GM06990 (cell line): ENCODE results near the gene INSR.

Source experiments
- DNase-seq: peaks from one replicate; pipeline ENCODE4 v3.0.0-alpha.2; 2011; ENCODE audit not compliant: insufficient read length; ENCODE audit errors: extremely low read depth
- H3K27me3 ChIP-seq: replicated peaks from 2 replicates; pipeline ENCODE4 v1.6.0; 2011; ENCODE audit warnings: low read length; ENCODE audit not compliant: control insufficient read depth, insufficient read depth
- H3K36me3 ChIP-seq: 2 replicates; pipeline ENCODE4 v1.5.1; 2011; ENCODE audit warnings: low read length; ENCODE audit not compliant: control insufficient read depth, insufficient read depth
- H3K4me3 ChIP-seq: replicated peaks from 2 replicates; pipeline ENCODE4 v1.5.1; 2011; ENCODE audit warnings: low read depth, mild to moderate bottlenecking, control low read depth, low read length
- TF ChIP-seq, protein P1 (sequence below): IDR thresholded peaks from 2 replicates; pipeline ENCODE4 v1.5.1; 2011; ENCODE audit warnings: low read length, control low read depth, mild to moderate bottlenecking, inconsistent platforms; ENCODE audit not compliant: insufficient read depth, poor library complexity, severe bottlenecking

Gene INSR

DNA sequence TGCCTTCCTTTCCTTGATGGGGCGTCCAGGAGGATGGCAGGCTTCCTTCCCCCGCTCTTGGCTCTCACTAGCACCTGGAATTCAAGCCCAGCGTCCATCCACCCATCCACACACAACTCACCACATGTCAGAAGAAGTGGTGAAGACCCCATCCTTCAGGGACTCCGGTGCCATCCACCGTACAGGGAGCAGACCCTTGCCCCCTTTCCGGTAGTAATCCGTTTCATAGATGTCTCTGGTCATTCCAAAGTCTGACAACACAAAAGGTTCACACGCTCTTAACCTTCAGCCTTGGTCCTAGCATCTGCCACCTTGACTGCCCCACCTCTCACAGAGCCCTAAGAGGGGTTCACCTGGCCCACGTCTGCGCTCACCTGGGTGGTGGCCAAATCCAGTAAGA is 173.7 kb downstream of the INSR start:
- Histone ChIP-seq H3K4me3 (no peak overlapping the region), H3K27me3 (no peaks in the 10 kb centered on the region), H3K36me3 (peaks cover 18% of the 10 kb centered on the region)
- TF ChIP-seq, protein P1, sequence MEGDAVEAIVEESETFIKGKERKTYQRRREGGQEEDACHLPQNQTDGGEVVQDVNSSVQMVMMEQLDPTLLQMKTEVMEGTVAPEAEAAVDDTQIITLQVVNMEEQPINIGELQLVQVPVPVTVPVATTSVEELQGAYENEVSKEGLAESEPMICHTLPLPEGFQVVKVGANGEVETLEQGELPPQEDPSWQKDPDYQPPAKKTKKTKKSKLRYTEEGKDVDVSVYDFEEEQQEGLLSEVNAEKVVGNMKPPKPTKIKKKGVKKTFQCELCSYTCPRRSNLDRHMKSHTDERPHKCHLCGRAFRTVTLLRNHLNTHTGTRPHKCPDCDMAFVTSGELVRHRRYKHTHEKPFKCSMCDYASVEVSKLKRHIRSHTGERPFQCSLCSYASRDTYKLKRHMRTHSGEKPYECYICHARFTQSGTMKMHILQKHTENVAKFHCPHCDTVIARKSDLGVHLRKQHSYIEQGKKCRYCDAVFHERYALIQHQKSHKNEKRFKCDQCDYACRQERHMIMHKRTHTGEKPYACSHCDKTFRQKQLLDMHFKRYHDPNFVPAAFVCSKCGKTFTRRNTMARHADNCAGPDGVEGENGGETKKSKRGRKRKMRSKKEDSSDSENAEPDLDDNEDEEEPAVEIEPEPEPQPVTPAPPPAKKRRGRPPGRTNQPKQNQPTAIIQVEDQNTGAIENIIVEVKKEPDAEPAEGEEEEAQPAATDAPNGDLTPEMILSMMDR, result no peak
- DNase-seq, result no peak

DNA sequence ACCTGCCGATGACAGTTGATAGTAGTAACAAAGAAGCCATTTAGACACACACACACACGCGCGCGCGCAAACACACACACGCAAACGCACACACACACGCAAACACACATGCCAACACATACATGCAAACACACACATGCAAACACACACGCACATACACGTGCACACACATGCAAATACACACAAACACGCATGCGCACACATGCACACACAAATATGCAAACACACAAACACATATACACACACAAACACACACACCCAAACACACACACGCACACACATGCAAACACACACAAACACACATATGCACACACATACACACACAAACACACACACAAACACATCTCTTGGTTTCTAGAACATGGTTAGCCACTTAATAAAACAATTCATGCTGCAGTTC is 174.6 kb downstream of the INSR start:
- Histone ChIP-seq H3K27me3 (no peaks in the 10 kb centered on the region), H3K4me3 (no peak overlapping the region), H3K36me3 (peaks cover 13% of the 10 kb centered on the region)
- no peak for DNase-seq
- TF ChIP-seq, protein P1, result no peak

DNA sequence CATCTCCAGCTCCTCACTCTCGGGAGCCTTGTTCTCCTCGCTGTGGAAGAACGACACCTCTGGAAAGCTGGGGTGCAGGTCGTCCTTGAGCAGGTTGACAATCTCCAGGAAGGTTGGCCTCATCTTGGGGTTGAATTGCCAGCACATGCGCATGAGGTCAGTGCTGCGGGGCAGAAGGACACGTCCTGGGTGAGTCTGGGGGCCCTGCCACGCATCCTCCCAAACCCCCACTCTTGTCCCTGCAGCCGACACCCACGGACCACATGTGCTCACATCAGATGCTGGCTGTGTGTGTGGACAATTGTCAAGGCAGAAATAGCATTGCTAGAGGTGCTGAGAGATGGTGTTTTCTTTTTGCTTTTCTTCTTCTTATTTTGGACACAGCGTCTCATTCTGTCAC is 177.0 kb downstream of the INSR start:
- TF ChIP-seq, protein P1, result no peak
- DNase-seq, result no peak
- Histone ChIP-seq H3K36me3 (peaks cover 7% of the 10 kb centered on the region), H3K4me3 (no peak overlapping the region), H3K27me3 (no peaks in the 10 kb centered on the region)

DNA sequence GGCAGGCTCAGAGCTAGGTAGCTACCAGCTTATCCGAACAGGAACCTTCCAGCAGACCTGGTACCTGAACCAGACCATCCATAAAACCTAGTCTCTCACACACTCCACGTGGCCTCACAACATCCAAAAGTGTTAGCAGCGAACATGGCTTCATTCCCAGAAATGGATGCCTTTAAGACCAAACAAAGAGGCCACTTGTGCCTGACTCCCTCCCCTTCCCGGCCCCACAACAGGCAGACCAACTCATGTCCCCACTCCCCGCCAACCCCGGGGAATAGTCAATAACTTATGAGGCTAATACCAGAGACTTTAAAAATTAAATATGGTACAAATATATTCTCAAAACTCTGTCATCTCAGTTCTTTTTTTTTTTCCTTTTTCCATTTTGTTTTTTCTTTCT is 178.5 kb downstream of the INSR start:
- no peaks in the 10 kb centered on the region for H3K27me3 ChIP-seq
- TF ChIP-seq, protein P1, result no peak
- no peak for DNase-seq
- peaks cover 7% of the 10 kb centered on the region for H3K36me3 ChIP-seq
- H3K4me3 ChIP-seq, result no peak overlapping the region

DNA sequence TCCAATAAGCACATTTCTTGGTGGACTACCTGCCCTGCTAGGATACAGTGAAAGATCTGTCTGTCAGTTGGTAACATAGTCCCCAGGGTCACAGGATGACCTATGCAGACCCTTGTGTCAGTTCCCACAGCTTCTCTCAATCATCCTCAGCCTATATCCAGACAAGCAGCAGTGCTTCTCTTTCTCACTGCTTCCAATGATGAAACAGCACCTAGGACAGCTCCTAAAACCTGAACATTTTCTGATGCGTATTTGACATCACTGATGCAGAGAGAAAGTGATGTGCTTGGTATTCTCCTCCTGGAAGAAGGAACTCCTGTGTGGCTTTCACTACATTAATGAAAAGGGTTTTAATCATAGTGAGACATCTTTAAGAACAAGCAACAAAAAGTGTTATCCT is 181.0 kb downstream of the INSR start:
- TF ChIP-seq, protein P1, result no peak
- no peak for DNase-seq
- Histone ChIP-seq H3K4me3 (no peak overlapping the region), H3K36me3 (peaks cover 5% of the 10 kb centered on the region), H3K27me3 (no peaks in the 10 kb centered on the region)

DNA sequence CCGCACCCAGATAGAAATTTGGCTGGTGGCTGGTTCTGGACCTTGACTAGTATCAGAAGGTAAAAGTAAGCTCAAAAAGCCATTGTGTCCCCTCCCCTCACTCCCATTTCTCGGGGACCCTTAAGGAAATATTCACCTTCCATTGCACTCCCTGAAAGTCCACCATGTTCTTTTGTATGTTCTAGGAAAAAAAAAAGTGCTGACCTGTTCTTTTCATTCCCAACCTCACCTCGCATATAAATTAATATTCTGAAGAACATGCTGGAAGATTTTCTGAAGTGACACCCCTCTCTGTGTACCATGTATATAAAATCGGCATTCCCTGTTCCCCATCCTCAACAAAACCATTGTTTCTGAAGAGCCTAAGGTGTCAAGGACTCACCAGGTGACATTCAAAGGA is 181.5 kb downstream of the INSR start:
- no peak overlapping the region for H3K4me3 ChIP-seq
- TF ChIP-seq, protein P1, result no peak
- DNase-seq, result no peak
- H3K36me3 ChIP-seq, result peaks cover 5% of the 10 kb centered on the region
- H3K27me3 ChIP-seq, result no peaks in the 10 kb centered on the region
